CD14-positive monocyte (primary cell): Measurements from ENCODE around the gene ITSN1. TPM values are rescaled to one million over a fixed set of nuclear protein-coding genes. Genes with fewer than 3 reads are reported as not detected.

Experiments
- DNase-seq, 3 donors: peaks; one replicate each; pipeline ENCODE4 v3.0.0-alpha.2; 2011 to 2022
- H2AFZ ChIP-seq: 2 replicates; pipeline ENCODE4 v1.6.0; 2012; ENCODE audit warnings: mild to moderate bottlenecking, low read depth, low read length, inconsistent platforms; ENCODE audit not compliant: insufficient read depth, poor library complexity, severe bottlenecking
- H3K27ac ChIP-seq, 2 donors: 1 replicate in 1 of 2; 2 replicates in 1 of 2; pipeline ENCODE4 v1.5.1; 2012 to 2013; ENCODE audit warnings: low read length in 2 of 2, control low read depth in 1 of 2, inconsistent platforms in 1 of 2, low read depth in 1 of 2, mild to moderate bottlenecking in 1 of 2
- H3K27me3 ChIP-seq, 2 donors: one replicate each; pipeline versions ENCODE4 v1.6.0 to v1.6.1; 2011 to 2013; ENCODE audit warnings: low read length in 2 of 2; ENCODE audit not compliant: control insufficient read depth in 2 of 2, insufficient read depth in 2 of 2
- H3K36me3 ChIP-seq, 2 donors: replicated peaks in 1 of 2; 1 replicate in 1 of 2; 2 replicates in 1 of 2; pipeline versions ENCODE4 v1.5.1 to v1.6.1; 2012 to 2013; ENCODE audit warnings: low read length in 2 of 2, control low read depth in 1 of 2, inconsistent platforms in 1 of 2, mild to moderate bottlenecking in 1 of 2; ENCODE audit not compliant: insufficient read depth in 2 of 2, control insufficient read depth in 1 of 2
- H3K4me1 ChIP-seq, 2 donors: 1 replicate in 1 of 2; 2 replicates in 1 of 2; pipeline versions ENCODE4 v1.5.1 to v1.6.1; 2012 to 2013; ENCODE audit warnings: low read length in 2 of 2, control low read depth in 1 of 2, inconsistent platforms in 1 of 2, mild to moderate bottlenecking in 1 of 2, moderate library complexity in 1 of 2; ENCODE audit not compliant: insufficient read depth in 2 of 2, control insufficient read depth in 1 of 2
- H3K4me2 ChIP-seq: replicated peaks from 2 replicates; pipeline ENCODE3; 2012; ENCODE audit warnings: low read length, moderate library complexity, mild to moderate bottlenecking; ENCODE audit not compliant: poor library complexity, severe bottlenecking; ENCODE audit errors: extremely low read depth
- H3K4me3 ChIP-seq, 3 experiments: fragments of 200-600 bp in 1 of 3; sonication (generic) in 1 of 3; replicated peaks in 1 of 3; 1 replicate in 2 of 3; 2 replicates in 1 of 3; pipeline ENCODE4 v1.5.1; 2011 to 2013; ENCODE audit warnings: low read length in 3 of 3, mild to moderate bottlenecking in 3 of 3, control low read depth in 2 of 3, low read depth in 2 of 3, inconsistent platforms in 1 of 3, moderate library complexity in 1 of 3
- H3K79me2 ChIP-seq: 2 replicates; pipeline ENCODE4 v1.6.0; 2012; ENCODE audit warnings: mild to moderate bottlenecking, control low read depth, inconsistent platforms, low read length, moderate library complexity; ENCODE audit not compliant: insufficient read depth
- H3K9ac ChIP-seq: 2 replicates; pipeline ENCODE4 v1.6.0; 2017; ENCODE audit warnings: low read length, mild to moderate bottlenecking; ENCODE audit not compliant: insufficient read depth, poor library complexity, severe bottlenecking
- H3K9me3 ChIP-seq, 2 donors: replicated peaks in 1 of 2; 1 replicate in 1 of 2; 2 replicates in 1 of 2; pipeline versions ENCODE4 v1.5.1 to v1.6.1; 2012 to 2013; ENCODE audit warnings: low read length in 2 of 2, control low read depth in 1 of 2; ENCODE audit not compliant: control insufficient read depth in 1 of 2, insufficient read depth in 1 of 2
- H4K20me1 ChIP-seq: 2 replicates; pipeline ENCODE4 v1.6.0; 2012; ENCODE audit warnings: mild to moderate bottlenecking, low read length, control low read depth, moderate library complexity; ENCODE audit not compliant: insufficient read depth
- H3K27ac Mint-ChIP-seq, 7 donors: one replicate each; pipeline ENCODE4 v1.8.0; 2020; ENCODE audit warnings: mild to moderate bottlenecking in 7 of 7, mixed read lengths in 7 of 7, moderate library complexity in 6 of 7, inconsistent platforms in 2 of 7
- H3K27me3 Mint-ChIP-seq, 3 donors: one replicate each; pipeline ENCODE4 v1.8.0; 2021 to 2022; ENCODE audit warnings: low read depth in 3 of 3, mild to moderate bottlenecking in 3 of 3, mixed read lengths in 3 of 3, moderate library complexity in 3 of 3, inconsistent platforms in 1 of 3
- H3K36me3 Mint-ChIP-seq, 2 donors: one replicate each; pipeline ENCODE4 v1.8.0; 2020; ENCODE audit warnings: mixed read lengths in 2 of 2, inconsistent platforms in 1 of 2, mild to moderate bottlenecking in 1 of 2
- H3K4me1 Mint-ChIP-seq: one replicate; pipeline ENCODE4 v1.8.0; 2020; ENCODE audit warnings: mild to moderate bottlenecking, mixed read lengths
- H3K4me3 Mint-ChIP-seq, 2 donors: one replicate each; pipeline ENCODE4 v1.8.0; 2020; ENCODE audit warnings: mild to moderate bottlenecking in 2 of 2, mixed read lengths in 2 of 2, moderate library complexity in 1 of 2
- H3K9me3 Mint-ChIP-seq, 7 donors: one replicate each; pipeline ENCODE4 v1.8.0; 2020 to 2022; ENCODE audit warnings: mixed read lengths in 7 of 7, mild to moderate bottlenecking in 6 of 7, moderate library complexity in 6 of 7, inconsistent platforms in 2 of 7
- WGBS: methylation state at CpG from one replicate; pipeline ENCODE4 v1.1.5; 2013; ENCODE audit warnings: missing lambda C conversion rate; ENCODE audit not compliant: insufficient coverage; 5-methylcytosine and 5-hydroxymethylcytosine counted together
- intact Hi-C, 2 donors: fragments of 100-400 bp; cut with micrococcal nuclease; formaldehyde crosslinking; loops; one replicate each; pipeline versions ENCODE4 v1.15.0 to v1.15.1; 2023
- polyA plus RNA-seq, 3 donors: library from polyadenylated mRNA; depleted of rRNA in 1 of 3; unstranded in 2 of 3; stranded (reverse) in 1 of 3; fragments of 300-500 nt in 2 of 3; fragments of >200 nt in 1 of 3; fragmentation: Illumina TruSeq in 2 of 3; gene quantifications; 1 replicate in 2 of 3; 2 replicates in 1 of 3; pipeline ENCODE4 v1.2.3, GENCODE V29; 2012 to 2021
- TF ChIP-seq, protein P1 (sequence below): fragments of 200-600 bp; IDR thresholded peaks from one replicate; pipeline ENCODE4 v1.8.0; 2022; ENCODE audit warnings: antibody characterized with exemption, mild to moderate bottlenecking

Gene ITSN1
- polyA plus RNA-seq, 3 donors = 4.7 to 10.3 (median 5.1) TPM

DNA sequence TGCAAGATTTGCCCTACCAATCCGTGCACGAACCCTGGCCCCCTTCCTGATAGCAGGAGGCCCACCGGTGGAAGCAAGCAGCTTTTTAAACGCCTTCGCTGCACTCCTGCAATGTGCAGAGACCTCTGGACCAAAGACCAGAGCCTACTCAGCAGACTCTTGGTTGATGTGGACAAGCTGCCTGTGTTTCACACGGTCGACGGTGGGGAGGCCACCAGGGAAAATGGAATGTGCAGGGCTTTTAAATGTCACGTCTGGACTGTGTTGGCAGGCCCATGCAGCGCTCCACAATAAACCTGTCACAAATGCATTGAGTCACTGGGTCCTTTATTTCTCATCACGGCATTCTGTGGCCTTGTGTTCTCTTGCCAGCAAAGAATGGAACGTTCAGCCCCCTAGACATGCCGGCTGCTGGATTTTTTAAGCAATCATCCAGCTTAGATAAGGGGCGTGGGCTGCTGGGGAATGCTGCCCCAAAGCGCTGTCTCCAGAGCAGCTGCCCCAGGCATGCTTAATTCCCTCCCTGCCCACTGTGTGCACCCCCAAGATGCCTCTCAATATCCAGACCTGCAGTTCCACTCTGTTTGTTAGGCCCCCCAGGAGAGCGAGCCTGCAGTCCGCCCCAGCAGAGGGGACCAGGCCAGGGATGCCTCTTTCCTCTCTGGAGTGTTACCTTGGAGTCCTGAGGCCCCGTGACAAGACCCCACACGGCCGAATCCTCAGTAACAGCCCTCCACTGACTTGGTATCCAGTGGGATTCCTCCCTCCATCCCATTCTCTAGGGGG is 202.0 kb downstream of the ITSN1 start:
- no peak for DNase-seq
- peak overlapping the region in 2 of 7 donors; percentile 65 to 70 for H3K27ac Mint-ChIP-seq
- Histone ChIP-seq H3K27me3 (no peaks in the 10 kb centered on the region), H3K27ac (no peak overlapping the region), H3K79me2 (no peaks in the 10 kb centered on the region), H3K9ac (no peak overlapping the region), H3K4me1 (peaks cover 23 to 24% of the 10 kb centered on the region in 2 donors), H2AFZ (no peak overlapping the region), H3K36me3 (peaks cover 0 to 4% of the 10 kb centered on the region in 2 donors), H4K20me1 (no peaks in the 10 kb centered on the region), H3K4me2 (no peak overlapping the region), H3K4me3 (no peak overlapping the region), H3K9me3 (peaks cover 0 to 3% of the 10 kb centered on the region in 2 donors)
- 91% methylated on average over 20 of the region's 20 CpGs for WGBS
- peaks cover 0 to 7% (median 4%) of the 10 kb centered on the region in 3 donors for H3K27me3 Mint-ChIP-seq
- no peak overlapping the region for H3K4me3 Mint-ChIP-seq
- H3K4me1 Mint-ChIP-seq = peaks cover 25% of the 10 kb centered on the region
- H3K9me3 Mint-ChIP-seq = peaks cover 0 to 10% (median 3%) of the 10 kb centered on the region in 7 donors
- intact Hi-C loops = no loop called here
- H3K36me3 Mint-ChIP-seq = peaks cover under 1 to 8% of the 10 kb centered on the region in 2 donors
- TF ChIP-seq, protein P1, sequence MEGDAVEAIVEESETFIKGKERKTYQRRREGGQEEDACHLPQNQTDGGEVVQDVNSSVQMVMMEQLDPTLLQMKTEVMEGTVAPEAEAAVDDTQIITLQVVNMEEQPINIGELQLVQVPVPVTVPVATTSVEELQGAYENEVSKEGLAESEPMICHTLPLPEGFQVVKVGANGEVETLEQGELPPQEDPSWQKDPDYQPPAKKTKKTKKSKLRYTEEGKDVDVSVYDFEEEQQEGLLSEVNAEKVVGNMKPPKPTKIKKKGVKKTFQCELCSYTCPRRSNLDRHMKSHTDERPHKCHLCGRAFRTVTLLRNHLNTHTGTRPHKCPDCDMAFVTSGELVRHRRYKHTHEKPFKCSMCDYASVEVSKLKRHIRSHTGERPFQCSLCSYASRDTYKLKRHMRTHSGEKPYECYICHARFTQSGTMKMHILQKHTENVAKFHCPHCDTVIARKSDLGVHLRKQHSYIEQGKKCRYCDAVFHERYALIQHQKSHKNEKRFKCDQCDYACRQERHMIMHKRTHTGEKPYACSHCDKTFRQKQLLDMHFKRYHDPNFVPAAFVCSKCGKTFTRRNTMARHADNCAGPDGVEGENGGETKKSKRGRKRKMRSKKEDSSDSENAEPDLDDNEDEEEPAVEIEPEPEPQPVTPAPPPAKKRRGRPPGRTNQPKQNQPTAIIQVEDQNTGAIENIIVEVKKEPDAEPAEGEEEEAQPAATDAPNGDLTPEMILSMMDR = no peak

DNA sequence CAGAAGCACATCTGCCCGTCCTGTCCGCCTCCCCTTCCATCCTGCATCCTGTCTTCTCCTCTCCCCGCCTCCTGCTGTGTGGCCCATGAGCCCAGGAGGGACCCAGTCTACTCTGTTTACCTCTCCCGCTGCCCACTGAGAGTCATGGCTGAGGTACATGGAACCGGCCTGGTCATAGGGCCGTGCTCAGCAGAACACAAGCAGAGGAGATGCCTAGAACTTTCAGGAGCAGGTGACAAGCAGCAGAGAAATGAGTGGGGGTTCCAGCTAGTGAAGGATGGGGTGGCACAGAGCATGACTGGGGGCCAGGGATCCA is 202.5 kb downstream of the ITSN1 start:
- H2AFZ ChIP-seq = no peak overlapping the region
- H3K4me3 ChIP-seq = no peak overlapping the region
- TF ChIP-seq, protein P1 = no peak
- no peaks in the 10 kb centered on the region for H3K79me2 ChIP-seq
- Mint-ChIP-seq H3K4me1 (peaks cover 25% of the 10 kb centered on the region), H3K27me3 (peaks cover 0 to 6% (median 4%) of the 10 kb centered on the region in 3 donors), H3K27ac (peak overlapping the region in 1 of 7 donors; percentile 9), H3K4me3 (no peak overlapping the region), H3K9me3 (peaks cover 0 to 10% (median 3%) of the 10 kb centered on the region in 7 donors), H3K36me3 (peaks cover 0 to 4% of the 10 kb centered on the region in 2 donors)
- H3K9me3 ChIP-seq = peaks cover 0 to 3% of the 10 kb centered on the region in 2 donors
- H3K27me3 ChIP-seq = no peaks in the 10 kb centered on the region
- 96% methylated on average over 6 of the region's 6 CpGs for WGBS
- DNase-seq = no peak
- H3K36me3 ChIP-seq = no peaks in the 10 kb centered on the region
- no peak overlapping the region for H3K27ac ChIP-seq
- no peaks in the 10 kb centered on the region for H4K20me1 ChIP-seq
- intact Hi-C loops = no loop called here
- peaks cover 23 to 24% of the 10 kb centered on the region in 2 donors for H3K4me1 ChIP-seq
- H3K4me2 ChIP-seq = no peak overlapping the region
- H3K9ac ChIP-seq = no peak overlapping the region
